SK-N-MC (cell line): ENCODE data around the gene POLRMT.
"Not testable (repeated sequence)": the region's sequence is repeated elsewhere in the genome, so short reads cannot be mapped to it uniquely, and the experiment has no call there.

Source experiments
- DNase-seq: peaks from one replicate; pipeline ENCODE4 v3.0.0-alpha.2; 2011; ENCODE audit warnings: low read depth, low spot score
- H3K27ac ChIP-seq: fragments of 200-600 bp; sonication (generic); 2 replicates; pipeline ENCODE4 v1.5.1; 2016; ENCODE audit warnings: mixed run types
- H3K36me3 ChIP-seq: fragments of 200-600 bp; sonication (generic); 2 replicates; pipeline ENCODE4 v1.6.1; 2017; ENCODE audit warnings: antibody characterized with exemption, low read length, mixed read lengths; ENCODE audit not compliant: insufficient read depth
- H3K4me3 ChIP-seq: fragments of 200-600 bp; sonication (generic); 2 replicates; pipeline ENCODE4 v1.5.1; 2016
- H3K9ac ChIP-seq: fragments of 200-600 bp; sonication (generic); 2 replicates; pipeline ENCODE4 v1.8.0; 2017; ENCODE audit warnings: mixed run types, mixed read lengths; ENCODE audit not compliant: insufficient read length
- H3K9me3 ChIP-seq: fragments of 200-600 bp; sonication (generic); 2 replicates; pipeline ENCODE4 v1.6.1; 2017; ENCODE audit warnings: low read depth, mild to moderate bottlenecking, antibody characterized with exemption, low read length, moderate library complexity, mixed read lengths
- EZH2 ChIP-seq: fragments of 200-600 bp; sonication (generic); IDR thresholded peaks from one replicate; pipeline ENCODE4 v1.6.1; 2017; ENCODE audit warnings: antibody characterized with exemption
- FOXP2 ChIP-seq: optimal IDR thresholded peaks from 2 replicates; pipeline ENCODE3; 2011; ENCODE audit warnings: mild to moderate bottlenecking, moderate library complexity; ENCODE audit not compliant: insufficient read depth; ENCODE audit errors: extremely low read length, control extremely low read depth
- POLR2AphosphoS5 ChIP-seq: IDR thresholded peaks from 2 replicates; pipeline ENCODE4 v1.6.1; 2012; ENCODE audit warnings: mild to moderate bottlenecking, low read depth, low read length, borderline replicate concordance

POLRMT gene

DNA sequence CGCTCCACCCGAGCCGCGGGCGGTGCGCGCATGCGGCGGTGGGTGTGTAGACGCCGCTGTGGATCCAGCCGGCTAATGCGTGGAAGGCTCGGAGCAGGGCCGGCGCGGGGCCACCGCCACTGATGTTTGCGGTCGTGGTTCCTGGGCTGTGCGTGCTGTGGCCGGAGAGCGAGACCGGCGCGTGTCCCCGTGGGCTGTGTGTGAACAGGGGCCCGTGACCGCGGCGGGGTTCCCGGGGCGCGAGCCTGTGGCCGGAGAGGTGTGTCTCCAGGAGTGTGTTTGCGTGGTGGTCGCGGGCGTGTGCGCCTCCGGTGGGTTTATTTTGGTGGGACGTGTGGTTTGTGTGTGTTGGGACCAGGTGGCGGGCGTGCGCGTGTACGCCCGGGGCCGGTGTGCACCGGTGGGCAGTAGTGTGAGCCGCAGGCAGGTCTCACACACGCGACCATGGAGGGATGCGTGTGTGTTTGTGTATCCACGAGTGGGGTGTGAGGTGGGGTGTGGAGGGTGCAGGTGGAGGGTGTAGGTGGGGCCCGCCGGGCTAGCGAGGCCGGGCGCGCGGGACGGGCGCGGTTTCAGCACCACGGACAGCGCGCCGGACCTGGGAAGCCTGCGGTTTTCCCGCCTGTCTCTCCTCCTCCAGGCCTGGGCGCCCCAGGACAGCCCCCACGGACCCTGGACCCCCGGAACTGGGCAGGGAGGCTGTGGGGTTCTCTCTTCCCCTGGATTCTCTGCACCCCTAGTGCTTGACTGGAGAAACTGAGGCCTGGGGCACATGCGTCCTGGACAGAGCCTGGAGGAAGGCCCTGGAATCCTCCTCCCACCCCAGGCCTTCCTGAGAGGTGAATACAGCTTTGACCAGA is 42.0 kb downstream of the POLRMT start:
- TF ChIP-seq POLR2AphosphoS5 = no peak
- TF ChIP-seq FOXP2 = no peak
- TF ChIP-seq EZH2 = no peak
- Histone ChIP-seq H3K4me3 (no peak overlapping the region), H3K9me3 (no peaks in the 10 kb centered on the region), H3K27ac (no peak overlapping the region), H3K9ac (no peak overlapping the region), H3K36me3 (no peaks in the 10 kb centered on the region)
- DNase-seq = no peak

DNA sequence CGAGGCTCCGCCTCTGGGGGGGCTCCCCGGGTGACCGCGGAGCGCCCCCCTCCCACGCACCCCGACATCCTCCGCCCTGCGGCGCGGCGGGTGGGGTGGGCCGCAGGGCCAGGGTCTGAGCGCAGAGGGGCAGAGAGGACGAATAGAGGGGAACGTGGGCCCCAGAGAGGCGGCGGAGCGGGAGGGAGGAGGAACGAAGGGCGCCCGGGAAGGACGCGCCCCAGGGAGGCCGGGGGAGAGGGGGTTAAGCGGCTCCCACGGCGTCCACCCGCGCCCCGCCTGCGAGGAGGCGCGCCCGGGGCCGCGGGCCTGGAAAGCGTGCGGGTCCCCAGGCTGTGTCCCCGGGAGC is 42.6 kb downstream of the POLRMT start:
- no peak overlapping the region for H3K9ac ChIP-seq

DNA sequence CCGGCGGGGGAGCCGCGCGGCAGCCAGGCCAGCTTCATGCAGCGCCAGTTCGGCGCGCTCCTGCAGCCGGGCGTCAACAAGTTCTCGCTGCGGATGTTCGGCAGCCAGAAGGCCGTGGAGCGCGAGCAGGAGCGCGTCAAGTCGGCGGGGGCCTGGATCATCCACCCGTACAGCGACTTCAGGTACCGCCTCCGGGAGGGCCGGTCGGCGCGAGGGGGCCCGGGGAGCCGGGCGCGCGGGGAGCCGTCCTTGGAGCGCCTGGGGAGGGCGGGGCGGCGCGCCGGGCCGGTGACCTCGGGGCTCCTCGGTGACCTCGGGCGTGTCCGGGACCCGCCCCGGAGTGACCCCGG is 43.0 kb downstream of the POLRMT start:
- DNase-seq = no peak
- Histone ChIP-seq H3K36me3 (no peaks in the 10 kb centered on the region), H3K27ac (no peak overlapping the region), H3K4me3 (peak overlapping the region; percentile 52), H3K9me3 (no peaks in the 10 kb centered on the region), H3K9ac (no peak overlapping the region)
- TF ChIP-seq FOXP2 (no peak), EZH2 (no peak), POLR2AphosphoS5 (no peak)

More for the DNA sequence above, 42.6 kb downstream of the POLRMT start:
- no peak for TF ChIP-seq POLR2AphosphoS5
- TF ChIP-seq FOXP2 = no peak
- no peak for TF ChIP-seq EZH2
- H3K36me3 ChIP-seq = no peaks in the 10 kb centered on the region
- peak overlapping the region; percentile 52 for H3K4me3 ChIP-seq
- DNase-seq = no peak
- no peak overlapping the region for H3K27ac ChIP-seq
- no peaks in the 10 kb centered on the region for H3K9me3 ChIP-seq

DNA sequence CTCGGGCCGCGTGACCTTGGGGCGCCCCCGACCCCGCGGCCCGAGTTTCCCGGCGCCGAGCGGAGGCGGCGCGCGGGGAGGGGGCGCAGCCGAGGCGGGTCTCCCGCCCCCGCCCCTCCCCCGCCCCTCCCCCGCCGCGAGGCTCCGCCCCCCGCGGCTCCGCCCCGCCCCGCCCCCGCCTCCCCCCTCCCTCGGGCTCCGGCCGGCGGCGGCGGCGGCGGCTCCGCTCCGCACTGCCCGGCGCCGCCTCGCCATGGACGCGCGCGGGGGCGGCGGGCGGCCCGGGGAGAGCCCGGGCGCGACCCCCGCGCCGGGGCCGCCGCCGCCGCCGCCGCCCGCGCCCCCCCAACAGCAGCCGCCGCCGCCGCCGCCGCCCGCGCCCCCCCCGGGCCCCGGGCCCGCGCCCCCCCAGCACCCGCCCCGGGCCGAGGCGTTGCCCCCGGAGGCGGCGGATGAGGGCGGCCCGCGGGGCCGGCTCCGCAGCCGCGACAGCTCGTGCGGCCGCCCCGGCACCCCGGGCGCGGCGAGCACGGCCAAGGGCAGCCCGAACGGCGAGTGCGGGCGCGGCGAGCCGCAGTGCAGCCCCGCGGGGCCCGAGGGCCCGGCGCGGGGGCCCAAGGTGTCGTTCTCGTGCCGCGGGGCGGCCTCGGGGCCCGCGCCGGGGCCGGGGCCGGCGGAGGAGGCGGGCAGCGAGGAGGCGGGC is 43.5 kb downstream of the POLRMT start, which contains the start of gene HCN2:
Gene HCN2, plus strand, starts transcription at position 189 of the 703 bp plus-strand sequence. Its CDS starts 65 bp downstream, at position 254.
- Histone ChIP-seq H3K9me3 (no peaks in the 10 kb centered on the region), H3K27ac (no peak within 1 kb of the TSS), H3K9ac (no peak within 1 kb of the TSS)

GRCh38 chr19:588741-589692 is 44.3 kb downstream of the POLRMT start:
- Histone ChIP-seq H3K4me3 (peak overlapping the region; percentile 66), H3K9ac (no peak overlapping the region), H3K27ac (no peak overlapping the region), H3K36me3 (no peaks in the 10 kb centered on the region), H3K9me3 (no peaks in the 10 kb centered on the region)
- TF ChIP-seq POLR2AphosphoS5 (no peak), EZH2 (no peak), FOXP2 (no peak)
- DNase-seq = no peak

More for the DNA sequence above, 43.5 kb downstream of the POLRMT start, which contains the start of gene HCN2:
- Histone ChIP-seq H3K36me3 (no peaks in the 10 kb centered on the region), H3K4me3 (peak within 1 kb of the TSS; percentile 64)
- DNase-seq = no peak
- TF ChIP-seq POLR2AphosphoS5 = no peak
- no peak for TF ChIP-seq FOXP2
- TF ChIP-seq EZH2 = no peak

DNA sequence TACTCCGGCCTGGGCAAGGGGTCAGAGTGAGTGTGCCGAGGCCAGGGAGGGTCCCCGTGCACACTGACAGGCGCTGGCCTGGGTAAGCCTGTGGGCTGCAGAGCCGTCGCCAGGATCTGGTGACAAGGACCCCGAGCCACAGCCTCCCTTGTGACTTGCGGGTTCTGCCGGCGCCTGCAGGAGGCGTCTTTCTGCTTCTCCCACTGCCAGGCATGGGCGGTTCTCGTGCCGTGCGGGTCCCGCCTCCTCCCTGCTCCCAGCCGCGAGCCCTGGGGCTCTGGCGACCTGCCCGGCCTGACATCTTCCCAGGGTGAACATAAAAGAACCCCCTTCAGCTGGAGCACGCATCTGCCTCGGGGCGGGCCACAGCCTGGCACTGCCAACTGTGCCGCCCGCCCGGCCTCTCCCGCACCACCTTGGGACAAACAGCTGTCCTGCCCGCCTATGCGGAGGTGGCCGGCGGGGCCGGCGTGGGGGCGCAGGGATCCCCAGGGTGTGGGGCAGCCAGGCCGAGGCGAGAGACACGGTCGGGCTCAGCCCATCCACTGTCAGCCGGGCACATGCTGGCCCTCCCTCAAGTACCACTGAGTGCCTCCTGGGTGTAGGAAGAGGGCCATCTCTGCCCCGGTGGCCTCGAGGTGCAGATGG is 45.1 kb downstream of the POLRMT start:
- peak overlapping the region; percentile 66 for H3K4me3 ChIP-seq
- H3K9ac ChIP-seq = no peak overlapping the region
- no peaks in the 10 kb centered on the region; the same call in 1 of the 2 replicates for H3K36me3 ChIP-seq
- TF ChIP-seq POLR2AphosphoS5 (no peak), EZH2 (no peak), FOXP2 (peak; percentile 23)
- no peak for DNase-seq
- H3K27ac ChIP-seq = no peak overlapping the region
- H3K9me3 ChIP-seq = no peaks in the 10 kb centered on the region

- peak overlapping the region; percentile 55; the same call in 1 of the 2 replicates for H3K27ac ChIP-seq
- peaks cover 11% of the 10 kb centered on the region; the same call in 1 of the 2 replicates for H3K36me3 ChIP-seq
- H3K9ac ChIP-seq = no peak overlapping the region
- no peak for DNase-seq
- H3K9me3 ChIP-seq = no peaks in the 10 kb centered on the region
- H3K4me3 ChIP-seq = no peak overlapping the region
- TF ChIP-seq POLR2AphosphoS5 (no peak), FOXP2 (no peak), EZH2 (no peak)
Observed at GRCh38 chr19:585551-586110, 47.7 kb downstream of the POLRMT start.

- not testable (repeated sequence) for DNase-seq, H3K4me3 ChIP-seq, H3K9me3 ChIP-seq, H3K27ac ChIP-seq, H3K9ac ChIP-seq
- H3K36me3 ChIP-seq = peaks cover 16% of the 10 kb centered on the region; the same call in 1 of the 2 replicates
Observed at GRCh38 chr19:585146-585545, 48.2 kb downstream of the POLRMT start.
